ENCODE results near the gene C11orf16. TPM values are rescaled to one million over a fixed set of nuclear protein-coding genes. Genes with fewer than 3 reads are reported as not detected.

C11orf16 gene
- polyA plus RNA-seq, 1 experiment: not detected

DNA sequence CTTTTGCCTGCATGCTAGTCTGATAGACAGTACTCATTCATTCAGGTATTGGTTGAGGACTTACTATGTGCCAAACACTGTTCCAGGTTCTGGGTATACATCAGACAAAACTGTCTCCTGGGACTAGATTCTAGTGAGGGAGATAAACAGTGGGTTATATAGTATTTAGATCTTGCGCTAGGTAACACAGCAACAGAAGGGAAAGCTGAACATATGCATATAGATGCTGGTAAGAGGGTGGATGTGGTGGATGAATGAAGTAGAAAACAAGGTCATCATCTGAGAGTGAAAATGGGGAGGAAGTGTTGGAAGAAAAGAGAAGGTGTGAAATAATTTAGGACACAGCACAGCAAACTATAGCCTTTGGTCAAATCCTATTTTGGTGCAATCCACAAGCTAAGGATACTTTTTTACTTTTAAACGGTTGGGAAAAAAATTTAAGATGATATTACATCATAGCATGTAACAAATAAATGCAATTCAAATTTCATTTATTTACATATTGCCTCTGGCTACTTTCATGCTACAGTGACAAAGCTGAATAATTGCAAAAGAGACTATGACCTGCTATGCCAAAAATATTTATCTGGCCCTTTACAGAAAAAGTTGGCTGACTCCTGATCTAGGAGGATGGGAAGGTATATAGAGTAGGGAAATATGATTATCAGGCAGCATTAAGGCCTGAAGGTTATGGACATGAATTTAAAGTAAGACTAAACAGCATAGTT, 38.6 kb upstream of the C11orf16 start:
- Histone ChIP-seq H3K9me3 (ENCODE audit: control insufficient read depth, insufficient read depth, low read length) (no peaks in the 10 kb centered on the region), H3K27ac (ENCODE audit: low read depth, low read length) (no peak overlapping the region), H3K4me3 (ENCODE audit: low read depth, low read length) (no peak overlapping the region), H3K27me3 (ENCODE audit: control insufficient read depth, insufficient read depth, low read length) (no peaks in the 10 kb centered on the region)
- DNase-seq (ENCODE audit: low read depth, low spot score): no peak
- CTCF ChIA-PET: interaction anchor here (1.3 kb wide), 1 partner anchor 167 kb away, joined by 5 read pairs; no protein-coding TSS in a partner anchor
- POLR2A ChIA-PET: no interaction called here
- TF ChIP-seq, protein P1, sequence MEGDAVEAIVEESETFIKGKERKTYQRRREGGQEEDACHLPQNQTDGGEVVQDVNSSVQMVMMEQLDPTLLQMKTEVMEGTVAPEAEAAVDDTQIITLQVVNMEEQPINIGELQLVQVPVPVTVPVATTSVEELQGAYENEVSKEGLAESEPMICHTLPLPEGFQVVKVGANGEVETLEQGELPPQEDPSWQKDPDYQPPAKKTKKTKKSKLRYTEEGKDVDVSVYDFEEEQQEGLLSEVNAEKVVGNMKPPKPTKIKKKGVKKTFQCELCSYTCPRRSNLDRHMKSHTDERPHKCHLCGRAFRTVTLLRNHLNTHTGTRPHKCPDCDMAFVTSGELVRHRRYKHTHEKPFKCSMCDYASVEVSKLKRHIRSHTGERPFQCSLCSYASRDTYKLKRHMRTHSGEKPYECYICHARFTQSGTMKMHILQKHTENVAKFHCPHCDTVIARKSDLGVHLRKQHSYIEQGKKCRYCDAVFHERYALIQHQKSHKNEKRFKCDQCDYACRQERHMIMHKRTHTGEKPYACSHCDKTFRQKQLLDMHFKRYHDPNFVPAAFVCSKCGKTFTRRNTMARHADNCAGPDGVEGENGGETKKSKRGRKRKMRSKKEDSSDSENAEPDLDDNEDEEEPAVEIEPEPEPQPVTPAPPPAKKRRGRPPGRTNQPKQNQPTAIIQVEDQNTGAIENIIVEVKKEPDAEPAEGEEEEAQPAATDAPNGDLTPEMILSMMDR (IDR thresholded peaks at IDR 0.05; ENCODE audit: low read depth, low read length): no peak

DNA sequence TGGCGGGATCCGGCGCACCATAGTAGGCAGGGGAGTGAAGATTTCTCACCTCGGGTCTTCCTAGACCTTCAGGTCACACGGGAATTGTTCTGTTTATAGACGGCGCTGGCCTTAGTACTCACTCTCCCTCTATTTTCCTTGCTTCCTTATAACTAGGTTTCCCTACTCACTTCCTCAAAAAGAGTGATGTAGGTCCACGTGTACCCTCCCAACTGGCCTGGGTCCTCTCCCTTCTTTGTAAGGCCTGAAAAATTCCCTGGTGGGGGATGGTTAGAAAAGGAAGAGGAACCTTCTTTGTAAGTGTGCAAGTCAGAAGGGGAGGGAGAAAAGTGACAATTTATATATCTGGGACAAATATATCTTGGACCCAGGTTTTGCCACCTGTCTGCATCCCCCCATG, 34.4 kb upstream of the C11orf16 start:
- no peak for DNase-seq (ENCODE audit: low read depth, low spot score)
- POLR2A ChIA-PET: no interaction called here
- CTCF ChIA-PET: no interaction called here
- H3K4me3 ChIP-seq (ENCODE audit: low read depth, low read length): no peak overlapping the region
- H3K9me3 ChIP-seq (ENCODE audit: control insufficient read depth, insufficient read depth, low read length): no peaks in the 10 kb centered on the region; the same call in 1 of the 2 replicates
- H3K27ac ChIP-seq (ENCODE audit: low read depth, low read length): no peak overlapping the region
- TF ChIP-seq, protein P1 (IDR thresholded peaks at IDR 0.05; ENCODE audit: low read depth, low read length): no peak
- H3K27me3 ChIP-seq (ENCODE audit: control insufficient read depth, insufficient read depth, low read length): no peaks in the 10 kb centered on the region

DNA sequence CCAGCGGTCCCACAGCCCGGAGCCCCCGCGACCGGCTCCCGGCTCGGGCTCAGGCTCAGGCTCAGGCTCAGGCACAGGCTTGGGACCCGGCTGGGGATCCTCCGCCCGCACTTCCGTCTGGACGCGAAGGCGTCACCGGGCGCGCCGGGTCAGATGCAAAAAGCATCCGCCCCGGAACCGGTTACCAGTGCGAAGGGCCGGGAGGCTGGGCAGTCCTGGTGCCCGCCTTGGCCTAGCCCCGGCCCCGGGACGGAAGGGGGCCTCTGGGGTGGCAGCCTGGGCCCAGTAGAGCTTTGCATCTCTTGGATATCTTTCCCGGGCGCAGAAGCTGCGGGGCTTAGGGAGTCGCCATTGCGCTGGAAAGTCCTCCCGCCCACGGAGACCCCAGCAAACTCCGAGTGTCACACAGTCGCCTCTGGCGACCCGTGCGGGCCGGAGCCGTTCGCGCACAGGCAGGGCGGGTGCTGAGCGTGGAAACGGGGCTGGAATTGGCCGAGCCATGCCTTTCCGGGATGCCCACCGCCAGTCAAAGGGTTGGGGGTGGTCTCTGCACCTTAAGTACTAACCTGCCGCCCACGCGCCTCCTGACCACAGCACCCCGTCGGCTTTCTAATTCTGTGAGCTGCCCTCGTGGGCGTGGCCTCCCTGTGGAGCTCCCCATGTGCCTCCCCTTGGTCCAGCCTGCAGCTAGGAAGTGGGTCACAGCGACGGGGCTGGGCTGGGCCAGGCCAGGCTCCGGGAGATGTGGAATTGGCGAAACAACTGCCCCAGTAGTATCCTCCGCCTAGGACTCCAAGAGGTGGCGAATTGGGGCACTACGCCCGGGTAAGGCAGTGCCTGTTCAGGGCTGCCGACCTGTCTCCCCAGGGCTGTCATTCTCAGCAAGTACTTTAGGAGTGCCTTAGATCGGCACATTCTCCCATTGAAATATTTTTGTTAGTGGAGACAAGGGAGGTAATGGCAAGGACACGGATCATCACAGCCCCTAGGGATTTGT, 31.9 kb upstream of the C11orf16 start, which contains the start of gene TMEM9B:
TSS of gene TMEM9B (minus strand) at position 119 of the 997 bp plus-strand sequence. CDS start 129 bp downstream, outside the sequence.
- no peak for DNase-seq (ENCODE audit: low read depth, low spot score)
- TF ChIP-seq, protein P1 (IDR thresholded peaks at IDR 0.05; ENCODE audit: low read depth, low read length): no peak
- peak within 1 kb of the TSS; percentile 93 for H3K4me3 ChIP-seq (ENCODE audit: low read depth, low read length)
- H3K9me3 ChIP-seq (ENCODE audit: control insufficient read depth, insufficient read depth, low read length): no peaks in the 10 kb centered on the region; the same call in 1 of the 2 replicates
- H3K27ac ChIP-seq (ENCODE audit: low read depth, low read length): peak within 1 kb of the TSS; percentile 89
- H3K27me3 ChIP-seq (ENCODE audit: control insufficient read depth, insufficient read depth, low read length): no peaks in the 10 kb centered on the region
- ChIA-PET POLR2A (interaction anchor here (0.6 to 1.8 kb wide), 10 partner anchors 17 to 293 kb away, joined by 3 to 7 read pairs (median 4); partner anchors contain the start of gene NRIP3), CTCF (interaction anchor here (0.7 to 1.5 kb wide), 4 partner anchors 22 to 173 kb away, joined by 3 to 9 read pairs (median 5); no protein-coding TSS in a partner anchor)

DNA sequence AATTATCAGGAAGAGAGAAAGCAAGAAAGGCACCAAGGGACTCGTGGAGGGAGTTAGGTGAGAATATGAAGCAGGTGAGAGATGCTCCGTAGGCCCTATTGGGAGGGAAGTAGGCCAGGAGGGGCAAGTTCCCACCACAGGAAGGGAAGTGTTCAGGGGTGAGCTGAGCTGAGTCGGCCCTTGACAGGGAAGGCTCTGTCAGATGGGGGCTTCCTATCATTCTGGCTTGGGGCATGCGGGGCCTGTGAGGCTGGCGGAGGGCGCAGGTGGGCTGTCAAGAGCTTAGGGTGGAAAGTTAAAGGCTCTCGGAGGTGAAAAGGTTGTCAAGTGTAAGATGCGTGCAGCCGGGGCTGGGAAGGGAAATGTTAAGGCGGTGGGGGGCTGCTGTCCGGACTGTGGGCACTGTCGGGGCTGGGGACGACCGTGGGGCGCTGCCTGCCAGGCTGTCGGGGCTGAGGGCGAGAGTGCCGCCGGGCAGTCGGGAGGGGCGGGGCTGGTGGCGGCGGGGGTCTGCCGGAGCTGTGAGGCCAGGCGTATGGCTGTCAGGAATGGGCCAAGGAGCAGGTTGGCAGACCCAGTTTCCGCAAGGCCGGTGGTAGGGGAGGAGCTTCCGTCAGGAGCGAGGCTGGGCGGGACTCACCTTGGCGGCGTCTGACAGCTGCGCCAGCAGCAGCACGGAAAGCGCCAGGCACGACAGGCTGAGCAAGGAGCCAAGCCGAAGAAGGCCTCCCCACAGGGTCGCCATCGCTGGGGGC, 31.0 kb upstream of the C11orf16 start:
- ChIA-PET CTCF (interaction anchor here (1.5 kb wide), 1 partner anchor 174 kb away, joined by 9 read pairs; no protein-coding TSS in a partner anchor), POLR2A (interaction anchor here (1.0 to 1.8 kb wide), 6 partner anchors 40 to 277 kb away, joined by 3 to 7 read pairs (median 6); partner anchors contain the start of gene NRIP3)
- no peak for DNase-seq (ENCODE audit: low read depth, low spot score)
- Histone ChIP-seq H3K4me3 (ENCODE audit: low read depth, low read length) (peak overlapping the region; percentile 93), H3K27ac (ENCODE audit: low read depth, low read length) (peak overlapping the region; percentile 89), H3K9me3 (ENCODE audit: control insufficient read depth, insufficient read depth, low read length) (no peaks in the 10 kb centered on the region; the same call in 1 of the 2 replicates), H3K27me3 (ENCODE audit: control insufficient read depth, insufficient read depth, low read length) (no peaks in the 10 kb centered on the region)
- TF ChIP-seq, protein P1 (IDR thresholded peaks at IDR 0.05; ENCODE audit: low read depth, low read length): no peak

Data from AG04450 (cell line).